ENCODE results near the gene MYBBP1A. TPM values are rescaled to one million over a fixed set of nuclear protein-coding genes. Genes with fewer than 3 reads are reported as not detected.

Gene MYBBP1A
- total and polyA plus RNA-seq, 8 donors = 21.8 to 93.1 (median 35.5) TPM

DNA sequence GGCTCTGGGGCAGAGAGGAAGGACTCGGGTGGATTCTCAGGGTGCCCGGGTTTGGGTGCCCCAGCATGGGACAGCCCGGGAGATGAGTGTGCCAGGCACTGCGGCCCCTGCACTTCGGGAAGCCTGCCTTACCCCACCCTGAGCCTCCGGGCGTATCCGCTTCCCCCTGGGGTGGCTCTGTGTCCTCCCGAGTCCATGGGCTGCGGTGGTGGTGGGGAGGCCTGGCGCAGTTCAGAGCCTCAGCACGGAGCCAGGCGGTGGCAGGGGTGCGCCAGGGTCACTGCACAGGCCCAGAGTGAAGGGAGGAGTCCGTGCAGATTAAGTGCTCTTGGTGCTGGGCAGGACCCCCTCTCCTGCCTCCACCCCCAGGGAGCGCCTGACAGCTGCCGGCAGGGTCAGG is 20.7 kb downstream of the MYBBP1A start:
- TF ChIP-seq, protein P1, sequence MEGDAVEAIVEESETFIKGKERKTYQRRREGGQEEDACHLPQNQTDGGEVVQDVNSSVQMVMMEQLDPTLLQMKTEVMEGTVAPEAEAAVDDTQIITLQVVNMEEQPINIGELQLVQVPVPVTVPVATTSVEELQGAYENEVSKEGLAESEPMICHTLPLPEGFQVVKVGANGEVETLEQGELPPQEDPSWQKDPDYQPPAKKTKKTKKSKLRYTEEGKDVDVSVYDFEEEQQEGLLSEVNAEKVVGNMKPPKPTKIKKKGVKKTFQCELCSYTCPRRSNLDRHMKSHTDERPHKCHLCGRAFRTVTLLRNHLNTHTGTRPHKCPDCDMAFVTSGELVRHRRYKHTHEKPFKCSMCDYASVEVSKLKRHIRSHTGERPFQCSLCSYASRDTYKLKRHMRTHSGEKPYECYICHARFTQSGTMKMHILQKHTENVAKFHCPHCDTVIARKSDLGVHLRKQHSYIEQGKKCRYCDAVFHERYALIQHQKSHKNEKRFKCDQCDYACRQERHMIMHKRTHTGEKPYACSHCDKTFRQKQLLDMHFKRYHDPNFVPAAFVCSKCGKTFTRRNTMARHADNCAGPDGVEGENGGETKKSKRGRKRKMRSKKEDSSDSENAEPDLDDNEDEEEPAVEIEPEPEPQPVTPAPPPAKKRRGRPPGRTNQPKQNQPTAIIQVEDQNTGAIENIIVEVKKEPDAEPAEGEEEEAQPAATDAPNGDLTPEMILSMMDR (IDR thresholded peaks at IDR 0.05) = no peak
- FAIRE-seq = no peak
- 67 to 83% methylated on average over 11 to 17 of the region's 17 CpGs for WGBS, 2 donors
- H3K4me3 ChIP-seq = no peak overlapping the region
- no peaks in the 10 kb centered on the region for H3K27me3 ChIP-seq
- peaks cover 0 to 8% (median 0%) of the 10 kb centered on the region in 3 donors for H3K36me3 ChIP-seq
- peak in 1 of 6 donors; percentile 73 for DNase-seq
- H3K27ac ChIP-seq = no peak overlapping the region
- H3K9me3 ChIP-seq = no peaks in the 10 kb centered on the region
- H3K4me1 ChIP-seq = no peaks in the 10 kb centered on the region
- peak in 1 of 4 donors; percentile 4 for ATAC-seq
- intact Hi-C loops (cut with DNase I) = no loop called here

DNA sequence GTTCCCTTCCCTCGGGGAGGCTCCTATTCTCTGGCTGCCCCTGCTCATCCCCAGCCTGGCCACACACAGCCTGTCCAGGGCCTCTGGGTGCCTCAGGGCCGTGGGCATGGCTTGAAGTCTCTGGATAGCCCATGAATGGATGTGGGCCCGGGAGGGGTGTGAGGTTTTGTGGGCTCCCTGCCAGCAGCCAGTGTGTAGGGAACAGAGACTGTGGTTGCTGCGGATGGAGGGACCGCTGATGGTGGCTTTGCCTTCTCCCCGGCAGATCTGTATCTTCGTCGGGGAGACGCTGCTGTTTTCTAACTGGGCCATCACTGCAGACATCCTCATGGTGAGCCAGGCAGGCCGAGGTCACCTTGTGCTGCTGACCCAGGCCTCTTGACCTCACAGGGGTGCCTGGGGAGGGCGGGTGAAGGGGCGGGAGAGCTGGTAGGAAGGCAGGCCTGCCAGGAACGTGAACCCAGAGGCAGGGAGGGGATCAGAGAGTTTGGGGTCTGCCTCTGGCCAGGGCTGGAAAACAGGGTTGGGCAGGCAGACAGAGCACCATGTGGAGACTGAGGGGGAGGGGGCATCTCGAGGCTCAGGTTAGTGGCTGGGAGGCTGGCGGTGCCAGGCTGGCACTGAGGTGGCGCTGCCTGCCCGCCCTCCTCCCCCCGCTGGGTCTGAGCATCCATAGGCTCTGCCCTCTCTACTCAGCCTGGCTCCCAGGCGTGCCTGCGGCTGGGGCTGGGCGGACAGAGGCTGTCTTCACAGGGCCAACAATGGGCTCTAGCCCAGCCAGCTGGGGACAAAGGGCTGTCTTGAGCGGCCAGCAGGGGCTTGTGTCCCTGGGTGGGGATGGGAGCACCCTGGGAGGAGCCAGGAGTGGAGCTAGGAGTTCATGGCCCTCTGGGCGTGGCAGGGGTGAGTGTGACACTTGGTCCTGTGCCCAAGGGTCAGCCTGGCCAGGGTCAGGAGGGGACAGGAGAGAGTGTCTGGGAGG is 21.4 kb downstream of the MYBBP1A start:
- no peaks in the 10 kb centered on the region for H3K9me3 ChIP-seq
- H3K27ac ChIP-seq = no peak overlapping the region
- no peaks in the 10 kb centered on the region for H3K27me3 ChIP-seq
- H3K36me3 ChIP-seq = peaks cover 0 to under 1% (median 0%) of the 10 kb centered on the region in 3 donors
- 69 to 76% methylated on average over 23 of the region's 23 CpGs for WGBS, 2 donors
- TF ChIP-seq, protein P1 (IDR thresholded peaks at IDR 0.05) = no peak
- H3K4me1 ChIP-seq = no peaks in the 10 kb centered on the region
- FAIRE-seq (no peak), ATAC-seq (peak in 3 of 4 donors; percentile 3 to 14 (median 11)), DNase-seq (peak in 1 of 6 donors; percentile 46)
- H3K4me3 ChIP-seq = no peak overlapping the region
- intact Hi-C loops (cut with DNase I) = no loop called here

DNA sequence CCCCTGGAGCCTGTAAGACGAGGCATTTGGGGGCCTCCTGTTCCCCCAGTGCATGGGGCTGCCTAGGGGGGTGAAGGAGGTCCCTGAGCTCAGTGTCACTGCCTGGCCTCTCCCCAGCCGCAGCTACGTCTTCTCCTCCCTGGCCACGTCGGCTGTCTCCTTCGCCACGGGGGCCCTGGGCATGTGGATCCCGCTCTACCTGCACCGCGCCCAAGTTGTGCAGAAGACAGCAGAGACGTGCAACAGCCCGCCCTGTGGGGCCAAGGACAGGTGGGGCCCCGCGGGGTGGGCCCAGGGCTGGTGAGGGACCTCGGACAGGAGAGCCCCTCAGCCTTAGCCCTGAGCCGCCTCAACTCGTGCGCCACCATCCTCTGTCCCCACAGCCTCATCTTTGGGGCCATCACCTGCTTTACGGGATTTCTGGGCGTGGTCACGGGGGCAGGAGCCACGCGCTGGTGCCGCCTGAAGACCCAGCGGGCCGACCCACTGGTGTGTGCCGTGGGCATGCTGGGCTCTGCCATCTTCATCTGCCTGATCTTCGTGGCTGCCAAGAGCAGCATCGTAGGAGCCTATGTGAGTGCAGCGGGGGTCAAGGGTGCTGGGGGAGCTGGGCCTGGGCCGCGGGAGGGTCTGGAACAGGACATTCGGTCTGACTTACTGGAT is 22.2 kb downstream of the MYBBP1A start:
- Histone ChIP-seq H3K27ac (no peak overlapping the region), H3K36me3 (no peaks in the 10 kb centered on the region), H3K4me3 (no peak overlapping the region), H3K27me3 (no peaks in the 10 kb centered on the region), H3K9me3 (no peaks in the 10 kb centered on the region), H3K4me1 (no peaks in the 10 kb centered on the region)
- ATAC-seq = no peak
- FAIRE-seq = no peak
- TF ChIP-seq, protein P1 (IDR thresholded peaks at IDR 0.05) = no peak
- intact Hi-C loops (cut with DNase I) = no loop called here
- WGBS, 2 donors = 89% methylated on average over 32 to 33 of the region's 33 CpGs
- peak in 1 of 6 donors; percentile 33 for DNase-seq

DNA sequence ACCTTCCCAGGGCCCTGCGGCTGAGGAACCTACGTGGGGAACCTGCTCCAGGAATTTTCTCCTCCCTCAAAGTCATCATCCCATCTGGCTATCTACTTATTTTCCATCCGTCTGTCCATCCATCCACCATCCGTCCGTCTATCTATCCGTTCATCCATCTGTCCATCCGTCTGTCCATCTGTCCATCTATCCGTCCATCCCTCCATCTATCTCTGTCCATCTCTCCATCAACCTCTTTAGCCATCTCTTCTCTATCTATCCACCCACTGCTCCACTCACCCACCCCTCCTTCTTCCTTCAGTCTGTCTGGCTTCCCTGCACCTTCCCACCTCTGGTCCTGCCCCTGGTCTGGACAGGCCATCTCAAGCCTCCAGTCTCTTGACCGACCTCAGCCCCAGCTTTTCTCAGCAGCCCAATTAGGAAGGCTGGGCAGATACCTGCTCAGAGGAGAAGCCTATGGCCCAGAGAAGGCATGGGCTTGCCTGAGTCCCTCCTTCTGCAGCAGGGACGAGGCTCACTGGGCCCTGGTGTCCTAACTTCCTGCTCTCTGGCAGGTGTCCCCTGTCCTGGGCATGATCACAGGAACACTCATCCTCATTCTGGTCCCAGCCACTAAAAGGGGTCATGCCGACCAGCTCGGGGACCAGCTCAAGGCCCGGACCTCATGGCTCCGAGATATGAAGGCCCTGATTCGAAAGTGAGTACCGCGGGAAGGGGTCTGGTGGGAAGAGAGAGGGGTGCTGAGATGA is 23.0 kb downstream of the MYBBP1A start:
- TF ChIP-seq, protein P1 (IDR thresholded peaks at IDR 0.05) = no peak
- no peak for ATAC-seq
- Histone ChIP-seq H3K27me3 (no peaks in the 10 kb centered on the region), H3K27ac (no peak overlapping the region), H3K4me3 (no peak overlapping the region), H3K4me1 (no peaks in the 10 kb centered on the region), H3K36me3 (no peaks in the 10 kb centered on the region), H3K9me3 (no peaks in the 10 kb centered on the region)
- no peak for FAIRE-seq
- intact Hi-C loops (cut with DNase I) = no loop called here
- 85 to 92% methylated on average over 17 of the region's 17 CpGs for WGBS, 2 donors
- no peak for DNase-seq

Measured in pancreas (tissue), 10 donors.